UCSD-AML1 (cell line): ENCODE data around the gene TBC1D1.
A peak's percentile ranks its signal among the peaks of the same experiment; 100 is the strongest.

Experiments
- DNase-seq: peaks from one replicate; lab custom pipeline; 2025; ENCODE audit not compliant: unreplicated experiment; lab: John Stamatoyannopoulos, UW

The TBC1D1 gene

DNA sequence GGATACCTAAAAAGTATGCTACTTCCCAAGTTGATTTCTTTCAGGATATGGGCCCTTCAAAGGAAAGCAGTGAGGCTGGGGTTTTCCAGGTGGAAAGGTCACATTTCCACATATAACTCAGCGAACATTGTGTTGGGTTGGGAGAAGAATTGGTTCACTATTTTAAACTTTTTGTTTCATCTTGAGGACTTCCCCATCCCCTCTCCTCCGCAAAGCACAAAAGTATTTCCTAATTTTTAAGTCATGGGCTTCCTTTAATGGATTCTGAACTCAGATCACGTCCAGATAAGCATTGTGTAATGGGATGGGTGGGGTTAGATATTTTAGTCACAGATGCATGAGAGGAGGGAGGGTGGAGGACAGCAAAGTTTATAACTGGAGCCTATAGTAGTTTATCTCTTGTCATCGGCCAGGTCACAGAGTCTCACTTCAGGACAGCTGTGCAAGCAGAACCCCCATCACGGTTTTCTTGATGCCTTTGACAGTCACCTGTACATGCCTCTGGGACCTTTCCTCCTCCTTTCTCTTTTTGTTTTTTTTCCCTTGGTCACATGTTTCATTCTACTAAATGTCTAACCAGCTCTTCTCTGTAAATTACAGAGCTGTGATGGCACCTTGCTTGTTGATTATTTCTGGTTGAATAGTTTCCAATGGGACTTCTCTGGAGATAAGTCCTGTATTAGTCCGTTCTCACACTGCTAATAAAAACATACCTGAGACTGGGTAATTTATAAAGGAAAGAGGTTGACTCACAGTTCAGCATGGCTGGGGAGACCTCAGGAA is 184.7 kb downstream of the TBC1D1 start:
- no peak for DNase-seq

DNA sequence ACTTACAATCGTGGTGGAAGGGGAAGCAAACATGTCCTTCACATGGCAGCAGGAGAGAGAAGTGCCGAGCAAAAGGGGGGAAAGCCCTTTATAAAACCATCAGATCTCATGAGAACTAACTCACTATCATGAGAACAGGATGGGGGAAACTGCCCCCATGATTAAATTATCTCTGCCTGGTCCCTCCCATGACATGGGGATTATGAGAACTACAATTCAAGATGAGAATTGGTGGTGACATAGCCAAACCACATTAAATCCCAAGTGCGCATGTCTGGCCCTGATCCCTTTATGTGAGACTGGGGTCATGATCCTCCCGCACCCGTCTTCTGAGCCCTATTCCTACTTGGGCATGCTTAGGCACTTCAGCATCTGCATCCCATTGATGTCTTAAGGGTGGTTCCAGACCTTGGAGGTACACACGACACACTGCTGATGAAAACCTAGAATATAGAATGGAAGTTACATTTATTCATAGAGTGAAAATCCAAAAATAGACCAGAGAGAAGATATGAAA is 185.3 kb downstream of the TBC1D1 start:
- no peak for DNase-seq

DNA sequence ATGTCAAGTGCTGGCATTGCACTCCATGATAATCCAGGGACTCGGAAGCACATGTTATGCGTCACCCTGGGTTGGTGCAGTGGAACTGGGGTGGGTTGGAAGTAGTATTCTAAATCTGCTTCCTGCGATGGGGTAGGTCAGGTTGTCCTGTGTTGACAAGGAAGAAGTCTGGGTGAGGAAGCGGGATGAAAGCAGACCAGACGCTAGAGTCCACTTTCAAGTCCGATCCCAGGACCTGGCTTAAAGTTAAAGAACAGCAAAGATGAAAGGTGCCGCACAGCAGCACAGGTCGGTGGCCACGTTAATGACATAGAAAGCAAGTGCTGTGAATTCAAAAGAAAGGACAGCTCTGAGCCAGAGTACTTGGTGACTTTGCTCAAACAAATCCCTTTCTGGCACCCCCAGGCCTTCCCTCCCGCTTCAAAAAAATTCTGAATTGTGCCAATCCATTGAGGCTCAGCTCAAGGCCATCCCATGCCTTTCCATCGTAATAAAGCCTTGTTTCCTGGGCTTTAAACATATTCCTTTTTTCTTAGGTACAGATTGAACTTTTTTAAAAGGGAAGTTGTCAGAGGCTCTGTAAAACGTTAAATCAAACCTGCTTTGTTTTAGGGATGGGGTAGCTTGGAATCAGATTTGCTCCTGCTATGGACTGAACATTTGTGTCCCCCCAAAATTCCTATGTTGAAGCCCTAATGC is 187.1 kb downstream of the TBC1D1 start:
- no peak for DNase-seq

- no peak for DNase-seq
Measured at GRCh38 chr4:38078590-38079421, 187.9 kb downstream of the TBC1D1 start.

DNA sequence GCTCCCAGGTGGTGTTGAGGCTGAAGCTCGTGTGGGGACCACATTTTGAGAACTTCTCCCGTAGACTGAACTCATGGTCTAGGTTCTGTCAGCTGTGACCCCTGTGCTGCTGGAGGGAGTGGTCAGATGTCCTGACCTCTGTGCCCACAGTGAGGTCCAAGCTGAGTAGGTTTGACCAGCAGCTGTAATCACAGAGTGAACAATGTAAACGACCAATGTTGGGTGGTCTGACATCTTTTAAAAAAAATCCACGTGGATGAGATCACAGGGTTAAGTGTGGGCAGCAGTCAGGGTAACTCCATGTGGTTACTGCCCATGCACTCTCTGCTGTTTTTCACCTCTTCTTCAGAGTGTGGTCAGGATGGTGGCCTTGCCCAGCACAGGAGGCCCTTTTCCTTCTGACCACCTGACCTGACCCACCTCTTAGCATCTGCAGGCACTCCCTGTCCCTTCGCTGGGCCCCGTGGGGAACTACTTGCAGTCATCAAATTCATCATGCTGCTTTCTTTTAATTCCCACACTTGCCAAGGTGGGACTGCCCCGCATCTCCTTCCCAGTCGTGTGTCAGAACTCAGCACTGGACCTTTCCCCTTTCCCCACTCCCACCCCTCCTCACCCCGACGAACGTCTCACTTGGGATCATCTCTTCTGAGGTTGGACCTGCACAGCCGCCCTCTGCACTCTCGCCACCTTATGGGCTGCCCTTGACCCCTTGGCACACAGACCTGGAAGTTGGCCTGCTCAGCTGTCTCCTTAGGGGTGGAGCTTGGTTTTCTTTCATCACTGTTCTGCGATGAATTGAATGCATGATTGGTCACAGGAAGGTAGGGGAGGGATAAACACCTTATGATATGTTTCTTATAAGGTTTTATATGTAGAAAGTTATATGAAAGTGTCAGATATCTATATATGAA is 189.4 kb downstream of the TBC1D1 start:
- no peak for DNase-seq

DNA sequence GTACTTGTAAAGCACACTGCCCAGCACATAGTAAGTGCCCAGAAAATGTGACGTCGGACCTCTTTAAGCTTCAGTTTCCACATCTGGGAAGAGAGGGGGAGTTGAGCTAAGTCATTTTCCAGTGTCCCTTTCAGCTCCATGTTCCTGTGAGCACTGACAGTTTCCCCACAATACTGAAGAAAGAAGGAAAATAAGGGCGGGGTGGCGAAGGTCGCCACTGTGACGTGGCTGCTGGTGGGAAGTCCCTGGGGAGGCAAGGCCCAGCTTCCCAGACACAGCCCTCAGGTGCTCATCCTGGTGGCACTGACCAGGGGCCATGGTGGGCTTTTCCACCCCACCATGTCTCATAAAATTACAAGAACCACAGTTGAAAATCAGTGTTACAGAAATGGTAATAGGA is 191.1 kb downstream of the TBC1D1 start:
- DNase-seq, result no peak

DNA sequence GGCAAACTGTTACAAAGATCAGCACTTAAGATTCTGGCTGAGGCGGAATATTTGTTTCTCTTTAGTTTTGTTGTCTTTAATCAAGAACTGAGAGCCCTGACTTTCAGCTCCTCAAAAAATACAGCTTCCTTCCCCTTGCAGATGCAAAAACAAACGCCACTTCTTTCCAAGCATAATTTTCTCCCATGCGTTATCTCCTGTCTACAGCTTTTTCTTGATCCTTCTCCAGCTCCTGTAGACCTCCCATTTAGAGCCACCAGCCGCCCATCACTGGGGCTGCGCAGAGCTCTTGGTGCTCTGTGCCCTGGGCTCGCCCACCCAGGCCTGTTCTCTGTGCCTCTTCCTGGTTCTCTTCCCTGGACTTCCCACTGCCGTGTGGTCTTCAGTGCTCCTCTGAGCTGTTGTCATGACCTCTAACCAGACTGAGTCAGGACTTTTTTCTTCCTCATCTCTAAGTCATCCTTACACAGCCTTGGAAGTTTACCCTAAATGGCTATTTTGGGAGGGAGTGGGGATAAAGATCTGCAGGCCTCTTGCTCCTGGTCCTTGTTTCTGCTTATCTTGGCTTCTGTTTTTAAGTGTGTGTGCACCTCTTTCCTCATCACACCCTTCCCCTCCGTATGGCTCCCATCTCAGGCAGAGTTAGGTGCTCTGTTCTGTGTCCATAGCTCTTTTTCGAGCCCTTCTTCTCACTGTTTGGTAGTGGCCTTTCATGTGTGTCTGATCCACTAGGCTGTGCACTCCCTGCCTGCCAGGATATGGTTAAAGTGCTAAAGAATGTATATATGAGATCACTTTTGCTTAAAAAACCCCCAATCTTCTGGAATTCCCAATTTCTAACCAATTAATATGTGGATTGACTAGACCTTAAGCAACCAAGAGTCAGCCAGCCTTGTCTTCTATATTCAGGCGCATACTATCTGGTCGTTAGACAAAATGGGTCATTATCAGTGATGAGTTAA is 191.8 kb downstream of the TBC1D1 start:
- peak; percentile 35 for DNase-seq

DNA sequence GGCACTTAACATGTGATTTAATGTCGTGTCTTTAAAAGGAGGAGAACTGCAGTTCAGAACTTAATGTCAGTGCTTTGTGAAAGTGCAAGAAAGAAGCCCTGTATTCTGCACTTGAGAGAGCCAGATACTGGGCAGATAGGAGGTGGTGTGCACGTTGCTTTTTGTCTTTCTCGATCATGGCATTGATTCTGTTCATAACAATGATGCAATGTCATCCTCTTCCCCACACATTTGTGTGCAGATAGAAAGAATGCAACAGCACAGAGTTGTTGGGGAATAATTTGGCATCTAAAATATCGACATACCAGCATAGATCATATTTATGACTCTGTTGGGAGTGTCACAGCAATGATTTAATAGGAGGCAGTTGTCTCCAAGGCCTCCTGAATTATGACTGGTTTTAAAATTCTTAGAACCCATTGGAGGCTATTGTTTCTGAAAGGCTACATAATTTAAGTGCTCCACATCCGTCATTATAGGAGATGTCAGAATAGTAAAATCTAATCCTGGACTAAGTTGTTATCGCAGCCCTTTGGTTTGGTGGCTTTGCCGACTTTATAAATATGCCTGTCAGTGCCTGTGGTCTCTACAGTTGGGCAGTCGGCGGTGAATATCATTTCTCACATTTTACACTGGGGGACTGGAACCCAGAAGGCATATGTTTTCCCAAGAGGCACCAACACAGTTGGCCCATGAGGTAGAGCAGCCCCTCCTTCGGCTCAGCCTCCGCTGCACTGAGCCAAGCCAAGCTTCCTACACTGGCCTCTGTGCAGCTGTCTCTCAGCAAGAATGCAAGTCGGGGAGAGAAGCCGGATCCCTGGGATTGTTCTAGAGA is 194.2 kb downstream of the TBC1D1 start:
- DNase-seq, result no peak

DNA sequence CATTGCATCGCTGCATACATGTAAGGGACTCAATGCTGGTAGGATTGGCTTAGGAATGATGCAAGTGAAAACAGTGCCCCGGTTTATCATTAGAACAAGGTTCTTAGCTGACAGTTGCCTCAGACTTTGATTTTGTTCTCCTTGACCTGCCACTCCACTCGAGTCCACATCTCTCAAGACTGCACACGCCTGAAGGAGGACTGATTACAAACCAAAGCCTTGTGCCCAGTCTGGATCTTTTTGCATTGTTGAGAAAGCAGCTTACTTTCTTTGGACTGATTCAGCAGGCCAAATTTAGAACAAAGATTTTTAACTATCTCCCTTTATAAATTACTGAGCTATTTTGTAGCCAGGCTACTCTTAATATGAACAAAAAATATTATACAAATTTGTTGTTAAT is 194.9 kb downstream of the TBC1D1 start:
- no peak for DNase-seq

DNA sequence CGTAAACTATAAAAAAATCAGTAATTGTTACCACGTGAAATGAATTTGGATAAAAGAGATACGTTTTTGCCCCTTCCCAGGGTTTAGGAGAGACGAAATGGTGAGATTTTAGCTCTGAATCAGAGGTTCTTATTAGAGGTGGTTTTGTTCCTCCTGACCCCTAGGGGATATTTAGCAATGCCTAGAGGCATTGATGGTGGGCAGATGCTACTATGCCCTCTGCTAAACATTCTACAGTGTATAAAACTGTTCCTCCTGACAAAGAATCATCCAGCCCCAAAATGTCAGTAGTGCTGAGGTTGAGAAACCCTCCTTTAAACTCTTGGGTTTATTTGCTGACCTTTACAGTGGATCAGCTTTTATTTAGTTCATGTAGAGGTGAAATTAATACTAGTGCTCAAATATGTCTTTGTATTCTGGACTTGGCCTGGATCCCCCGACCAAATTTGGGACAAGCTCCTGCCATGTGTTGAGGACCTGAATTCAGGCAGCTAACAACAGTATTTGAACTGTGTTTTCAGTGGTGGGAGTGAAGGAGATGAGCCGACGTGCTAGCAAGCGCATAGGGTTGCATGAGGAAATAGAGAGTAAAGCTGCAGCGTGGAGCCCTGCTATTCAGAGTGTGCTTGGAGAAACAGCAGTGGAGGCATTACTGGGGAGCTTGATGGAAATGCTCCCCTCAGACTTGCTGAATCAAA is 195.4 kb downstream of the TBC1D1 start:
- DNase-seq, result no peak

GRCh38 chr4:38086849-38087226 is 196.0 kb downstream of the TBC1D1 start:
- DNase-seq, result no peak

- DNase-seq, result no peak
Measured at GRCh38 chr4:38088321-38088720, 197.4 kb downstream of the TBC1D1 start.

- no peak for DNase-seq
Measured at GRCh38 chr4:38089961-38090360, 199.1 kb downstream of the TBC1D1 start.

- no peak for DNase-seq
Measured at GRCh38 chr4:38090455-38091246, 199.8 kb downstream of the TBC1D1 start.

- DNase-seq, result no peak
Measured at GRCh38 chr4:38091636-38092035, 200.8 kb downstream of the TBC1D1 start.

DNA sequence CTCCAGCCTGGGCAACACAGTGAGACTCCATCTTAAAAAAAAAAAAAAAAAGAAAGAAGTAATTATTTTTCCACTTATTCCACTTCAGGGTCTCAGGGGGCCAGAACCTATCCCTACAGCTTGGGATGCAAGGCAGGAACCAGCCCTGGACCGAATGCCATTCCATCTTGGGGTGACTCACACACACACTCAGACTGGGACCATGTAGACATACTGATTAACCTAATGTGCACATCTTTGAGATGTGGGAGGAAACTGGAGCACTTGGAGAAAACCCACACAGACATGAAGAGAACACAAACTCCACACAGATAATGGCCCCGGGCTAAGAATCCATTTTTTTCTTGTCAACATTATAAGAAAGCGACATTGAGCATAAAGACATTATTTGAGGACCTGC is 201.8 kb downstream of the TBC1D1 start:
- no peak for DNase-seq

- no peak for DNase-seq
Measured at GRCh38 chr4:38094419-38094818, 203.5 kb downstream of the TBC1D1 start.
